ENCODE data around the gene NDUFS6. TPM values are rescaled to one million over a fixed set of nuclear protein-coding genes. Genes with fewer than 3 reads are reported as not detected.

The NDUFS6 gene
- total RNA-seq, 1 experiment from 2014 or later: 59.7 TPM

DNA sequence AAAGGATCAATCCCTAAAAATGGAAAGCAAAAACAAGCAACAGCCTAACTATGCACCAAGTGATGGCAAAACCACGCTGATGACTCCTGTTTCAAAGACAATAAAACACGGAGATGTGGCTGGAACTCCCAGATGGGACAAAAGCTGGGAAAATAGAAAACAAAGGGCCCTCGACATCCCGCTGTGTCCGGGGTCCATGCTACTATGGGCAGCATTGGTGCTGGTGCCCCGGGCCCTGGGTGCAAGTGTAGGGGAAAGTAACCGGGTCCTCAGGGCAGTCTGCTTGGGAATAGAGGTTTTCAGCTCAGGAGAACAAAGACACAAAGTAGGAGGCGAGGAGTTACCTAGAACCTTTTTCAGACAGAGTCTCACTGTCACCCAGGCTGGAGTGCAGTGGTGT lies 47.7 kb upstream of the NDUFS6 start:
- Histone ChIP-seq H3K36me3 (ENCODE audit: control insufficient read depth, insufficient read depth, low read length) (no peaks in the 10 kb centered on the region), H3K4me1 (no peaks in the 10 kb centered on the region), H3K27me3 (replicated peaks; ENCODE audit: control insufficient read depth, insufficient read depth, low read length) (no peaks in the 10 kb centered on the region), H3K4me3 (ENCODE audit: low read depth, low read length) (no peak overlapping the region), H3K9me3 (no peaks in the 10 kb centered on the region)
- BruUV-seq (replicated peaks): no TSS peak
- H3K4me3 Mint-ChIP-seq (ENCODE audit: unreplicated experiment): no peak overlapping the region
- intact Hi-C loops (cut with micrococcal nuclease; ENCODE audit: unreplicated experiment): no loop called here
- no peak for DNase-seq
- TF ChIP-seq CTCF (IDR thresholded peaks at IDR 0.05; ENCODE audit: insufficient read depth in 1 of 2, low read depth in 1 of 2, low read length in 1 of 2, severe bottlenecking in 1 of 2, unreplicated experiment in 1 of 2): no peak
- no peaks in the 10 kb centered on the region for H3K9me3 Mint-ChIP-seq (ENCODE audit: unreplicated experiment)
- H3K27ac Mint-ChIP-seq (ENCODE audit: unreplicated experiment): no peak overlapping the region
- ChIA-PET POLR2A (no interaction called here), CTCF (no interaction called here)
- H3K4me1 Mint-ChIP-seq (ENCODE audit: low read depth, unreplicated experiment): no peaks in the 10 kb centered on the region
- H3K27me3 Mint-ChIP-seq (ENCODE audit: insufficient read depth, unreplicated experiment): peaks cover 11% of the 10 kb centered on the region
- H3K36me3 Mint-ChIP-seq (ENCODE audit: insufficient read depth, unreplicated experiment): no peaks in the 10 kb centered on the region

- CTCF ChIA-PET: no interaction called here
- no peaks in the 10 kb centered on the region for H3K4me1 Mint-ChIP-seq (ENCODE audit: low read depth, unreplicated experiment)
Measured at GRCh38 chr5:1754531-1755220, 46.5 kb upstream of the NDUFS6 start.

DNA sequence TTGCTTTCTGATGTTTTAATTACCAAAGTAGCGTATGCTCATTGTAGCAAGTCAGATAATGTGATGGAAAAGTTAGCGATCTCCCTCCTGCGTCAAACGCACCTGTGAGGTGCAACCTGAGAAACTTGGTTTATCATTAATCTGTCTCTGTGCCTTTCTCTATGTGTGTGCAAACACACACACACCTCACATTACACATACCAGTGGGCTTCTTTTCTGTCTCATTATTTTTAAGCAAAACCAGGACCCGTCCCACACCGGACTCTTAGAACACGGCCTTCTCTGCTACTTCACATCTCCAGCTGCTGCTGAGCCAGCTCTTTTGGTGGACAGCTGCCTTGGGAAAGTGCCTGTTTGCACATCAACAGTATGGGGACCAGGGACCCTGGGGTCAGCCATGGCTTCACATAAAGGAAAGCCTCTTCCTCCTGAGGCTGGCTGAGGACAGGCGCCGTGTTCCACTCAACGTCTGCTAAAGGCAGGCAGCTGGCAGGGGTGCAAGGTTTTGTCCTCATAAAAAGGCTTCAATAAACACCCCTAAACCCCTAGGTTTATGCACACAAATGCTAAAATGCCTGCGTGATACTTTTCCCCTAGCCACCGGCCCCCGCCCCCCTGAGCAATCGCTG lies 45.8 kb upstream of the NDUFS6 start:
- no TSS peak for BruUV-seq (replicated peaks)
- no peak overlapping the region for H3K27ac Mint-ChIP-seq (ENCODE audit: unreplicated experiment)
- H3K4me3 ChIP-seq (ENCODE audit: low read depth, low read length): no peak overlapping the region
- intact Hi-C loops (cut with micrococcal nuclease; ENCODE audit: unreplicated experiment): no loop called here
- H3K27me3 ChIP-seq (replicated peaks; ENCODE audit: control insufficient read depth, insufficient read depth, low read length): no peaks in the 10 kb centered on the region
- peaks cover 8% of the 10 kb centered on the region for H3K27me3 Mint-ChIP-seq (ENCODE audit: insufficient read depth, unreplicated experiment)
- CTCF ChIA-PET: no interaction called here
- H3K9me3 Mint-ChIP-seq (ENCODE audit: unreplicated experiment): no peaks in the 10 kb centered on the region
- no peaks in the 10 kb centered on the region for H3K4me1 Mint-ChIP-seq (ENCODE audit: low read depth, unreplicated experiment)
- H3K36me3 ChIP-seq (ENCODE audit: control insufficient read depth, insufficient read depth, low read length): no peaks in the 10 kb centered on the region
- no peaks in the 10 kb centered on the region for H3K4me1 ChIP-seq
- H3K36me3 Mint-ChIP-seq (ENCODE audit: insufficient read depth, unreplicated experiment): no peaks in the 10 kb centered on the region
- DNase-seq: no peak
- no peaks in the 10 kb centered on the region for H3K9me3 ChIP-seq
- TF ChIP-seq CTCF (IDR thresholded peaks at IDR 0.05; ENCODE audit: insufficient read depth in 1 of 2, low read depth in 1 of 2, low read length in 1 of 2, severe bottlenecking in 1 of 2, unreplicated experiment in 1 of 2): no peak
- H3K4me3 Mint-ChIP-seq (ENCODE audit: unreplicated experiment): no peak overlapping the region
- POLR2A ChIA-PET: no interaction called here

More at GRCh38 chr5:1754531-1755220, 46.5 kb upstream of the NDUFS6 start:
- Histone ChIP-seq H3K4me1 (no peaks in the 10 kb centered on the region), H3K9me3 (no peaks in the 10 kb centered on the region), H3K4me3 (ENCODE audit: low read depth, low read length) (no peak overlapping the region), H3K36me3 (ENCODE audit: control insufficient read depth, insufficient read depth, low read length) (no peaks in the 10 kb centered on the region), H3K27me3 (replicated peaks; ENCODE audit: control insufficient read depth, insufficient read depth, low read length) (no peaks in the 10 kb centered on the region)
- H3K9me3 Mint-ChIP-seq (ENCODE audit: unreplicated experiment): no peaks in the 10 kb centered on the region
- H3K36me3 Mint-ChIP-seq (ENCODE audit: insufficient read depth, unreplicated experiment): no peaks in the 10 kb centered on the region
- POLR2A ChIA-PET: no interaction called here
- intact Hi-C loops (cut with micrococcal nuclease; ENCODE audit: unreplicated experiment): no loop called here
- H3K4me3 Mint-ChIP-seq (ENCODE audit: unreplicated experiment): no peak overlapping the region
- TF ChIP-seq CTCF (IDR thresholded peaks at IDR 0.05; ENCODE audit: insufficient read depth in 1 of 2, low read depth in 1 of 2, low read length in 1 of 2, severe bottlenecking in 1 of 2, unreplicated experiment in 1 of 2): no peak
- no TSS peak for BruUV-seq (replicated peaks)
- H3K27me3 Mint-ChIP-seq (ENCODE audit: insufficient read depth, unreplicated experiment): peaks cover 8% of the 10 kb centered on the region
- DNase-seq: peak in 1 of 2 experiments; percentile 22
- no peak overlapping the region for H3K27ac Mint-ChIP-seq (ENCODE audit: unreplicated experiment)

All from Caco-2 (cell line).